ENCODE measurements around the gene ANKRD12.

DNA sequence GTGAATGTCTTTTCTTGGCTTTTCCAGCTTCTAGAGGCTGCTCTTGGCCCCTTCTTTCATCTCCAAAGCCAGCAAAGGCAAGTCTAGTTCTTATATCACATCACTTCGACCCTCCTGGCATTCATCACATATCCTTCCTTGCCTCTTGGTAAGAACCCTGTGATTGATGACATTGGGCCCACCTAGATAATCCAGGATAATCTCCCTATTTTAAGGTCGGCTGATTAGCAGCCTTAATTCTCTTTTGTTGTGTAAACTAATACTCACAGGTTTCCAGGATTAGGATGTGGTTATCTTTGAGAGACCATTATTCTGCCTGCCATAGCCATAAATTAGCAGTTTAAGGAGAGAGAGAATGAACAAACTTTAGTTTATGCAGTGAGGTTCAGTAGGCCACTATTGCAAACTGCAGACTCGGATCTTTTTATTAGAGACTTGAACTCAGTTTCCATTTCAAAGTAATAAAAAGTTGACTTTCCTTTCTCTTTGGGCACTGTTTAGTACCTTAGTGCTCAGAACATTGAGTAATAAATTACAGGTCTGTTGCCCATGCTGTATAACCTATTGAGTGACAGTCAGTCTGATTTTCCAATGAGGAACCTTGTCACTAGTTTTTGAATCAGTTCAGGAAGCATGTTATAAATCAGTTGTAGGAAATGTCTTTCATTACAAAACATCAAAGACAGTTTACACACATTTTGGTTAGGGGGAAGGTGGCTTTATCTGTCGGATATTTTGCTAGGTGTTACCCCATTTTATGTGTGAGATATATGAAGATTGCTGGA is 29.6 kb upstream of the ANKRD12 start:
- TF ChIP-seq, protein P1, sequence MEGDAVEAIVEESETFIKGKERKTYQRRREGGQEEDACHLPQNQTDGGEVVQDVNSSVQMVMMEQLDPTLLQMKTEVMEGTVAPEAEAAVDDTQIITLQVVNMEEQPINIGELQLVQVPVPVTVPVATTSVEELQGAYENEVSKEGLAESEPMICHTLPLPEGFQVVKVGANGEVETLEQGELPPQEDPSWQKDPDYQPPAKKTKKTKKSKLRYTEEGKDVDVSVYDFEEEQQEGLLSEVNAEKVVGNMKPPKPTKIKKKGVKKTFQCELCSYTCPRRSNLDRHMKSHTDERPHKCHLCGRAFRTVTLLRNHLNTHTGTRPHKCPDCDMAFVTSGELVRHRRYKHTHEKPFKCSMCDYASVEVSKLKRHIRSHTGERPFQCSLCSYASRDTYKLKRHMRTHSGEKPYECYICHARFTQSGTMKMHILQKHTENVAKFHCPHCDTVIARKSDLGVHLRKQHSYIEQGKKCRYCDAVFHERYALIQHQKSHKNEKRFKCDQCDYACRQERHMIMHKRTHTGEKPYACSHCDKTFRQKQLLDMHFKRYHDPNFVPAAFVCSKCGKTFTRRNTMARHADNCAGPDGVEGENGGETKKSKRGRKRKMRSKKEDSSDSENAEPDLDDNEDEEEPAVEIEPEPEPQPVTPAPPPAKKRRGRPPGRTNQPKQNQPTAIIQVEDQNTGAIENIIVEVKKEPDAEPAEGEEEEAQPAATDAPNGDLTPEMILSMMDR (conservative IDR thresholded peaks at IDR 0.05; ENCODE audit: low read depth, low read length): no peak
- TF ChIP-seq BHLHE40 (IDR thresholded peaks at IDR 0.05; ENCODE audit: low read depth, low read length) (no peak), POLR2A (IDR thresholded peaks at IDR 0.05; ENCODE audit: low read depth, low read length) (no peak), RFX5 (IDR thresholded peaks at IDR 0.05; ENCODE audit: low read depth, low read length) (no peak), MAFK (IDR thresholded peaks at IDR 0.05; ENCODE audit: low read depth, low read length) (no peak), RCOR1 (IDR thresholded peaks at IDR 0.05; ENCODE audit: insufficient replicate concordance, low read length) (no peak), CEBPB (IDR thresholded peaks at IDR 0.05; ENCODE audit: low read depth, low read length) (no peak), FOS (IDR thresholded peaks at IDR 0.05; ENCODE audit: low read depth, low read length) (no peak), MXI1 (IDR thresholded peaks at IDR 0.05; ENCODE audit: borderline replicate concordance, low read depth, low read length) (no peak), MAZ (IDR thresholded peaks at IDR 0.05; ENCODE audit: borderline replicate concordance, low read depth, low read length) (no peak), CHD1 (IDR thresholded peaks at IDR 0.05; ENCODE audit: low read depth, low read length) (no peak), RAD21 (IDR thresholded peaks at IDR 0.05; ENCODE audit: low read length) (no peak), NFE2L2 (IDR thresholded peaks at IDR 0.05; ENCODE audit: low read depth, low read length) (no peak)
- TF ChIP-seq, protein P2, sequence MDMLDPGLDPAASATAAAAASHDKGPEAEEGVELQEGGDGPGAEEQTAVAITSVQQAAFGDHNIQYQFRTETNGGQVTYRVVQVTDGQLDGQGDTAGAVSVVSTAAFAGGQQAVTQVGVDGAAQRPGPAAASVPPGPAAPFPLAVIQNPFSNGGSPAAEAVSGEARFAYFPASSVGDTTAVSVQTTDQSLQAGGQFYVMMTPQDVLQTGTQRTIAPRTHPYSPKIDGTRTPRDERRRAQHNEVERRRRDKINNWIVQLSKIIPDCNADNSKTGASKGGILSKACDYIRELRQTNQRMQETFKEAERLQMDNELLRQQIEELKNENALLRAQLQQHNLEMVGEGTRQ (IDR thresholded peaks at IDR 0.05; ENCODE audit: low read depth, low read length): no peak
